Panc1 (cell line): ENCODE results near the gene ALG14.

Experiments
- CTCF ChIP-seq: fragments of 450-650 bp; IDR thresholded peaks from 2 replicates; pipeline ENCODE4 v1.5.1; 2017; ENCODE audit warnings: mild to moderate bottlenecking
- SIN3A ChIP-seq: IDR thresholded peaks from 2 replicates; pipeline ENCODE4 v1.6.1; 2012; ENCODE audit warnings: low read depth, mild to moderate bottlenecking, low read length, moderate library complexity, borderline replicate concordance; ENCODE audit not compliant: insufficient read depth
- TF ChIP-seq, protein P1 (sequence below), 2 experiments: IDR thresholded peaks; 2 replicates each; pipeline ENCODE4 v1.6.1; 2011 to 2012; ENCODE audit warnings: low read depth in 2 of 2, control low read depth in 1 of 2, low read length in 1 of 2, mild to moderate bottlenecking in 1 of 2, moderate library complexity in 1 of 2; ENCODE audit not compliant: insufficient read depth in 1 of 2

DNA sequence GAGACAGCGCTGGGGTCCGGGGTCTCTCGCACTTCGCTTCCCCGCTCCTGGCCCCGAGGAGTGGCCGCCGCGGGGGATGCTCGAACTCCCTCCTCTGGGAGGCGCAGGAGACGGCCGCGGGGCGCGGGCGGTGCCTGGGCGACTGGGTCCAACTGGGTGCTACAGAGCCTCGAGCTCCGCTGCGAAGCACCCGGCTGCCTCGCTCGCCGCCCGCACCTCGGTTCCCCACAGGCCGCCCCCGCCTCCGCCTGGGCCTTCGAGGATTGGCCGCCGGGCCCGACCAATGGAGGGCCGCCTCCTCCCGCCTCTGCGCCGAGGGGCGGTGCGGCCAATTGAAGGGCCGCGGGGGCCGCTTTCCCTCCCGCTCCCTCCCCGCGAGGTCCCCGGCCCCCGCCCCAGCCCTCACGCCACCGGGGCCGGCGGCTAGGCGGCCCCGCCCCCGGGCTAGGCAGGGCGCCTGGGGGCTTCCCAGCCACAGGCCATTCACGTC, 145.8 kb downstream of the ALG14 start, which contains the start of gene CNN3:
- TF ChIP-seq CTCF: no peak
- TF ChIP-seq, protein P1, sequence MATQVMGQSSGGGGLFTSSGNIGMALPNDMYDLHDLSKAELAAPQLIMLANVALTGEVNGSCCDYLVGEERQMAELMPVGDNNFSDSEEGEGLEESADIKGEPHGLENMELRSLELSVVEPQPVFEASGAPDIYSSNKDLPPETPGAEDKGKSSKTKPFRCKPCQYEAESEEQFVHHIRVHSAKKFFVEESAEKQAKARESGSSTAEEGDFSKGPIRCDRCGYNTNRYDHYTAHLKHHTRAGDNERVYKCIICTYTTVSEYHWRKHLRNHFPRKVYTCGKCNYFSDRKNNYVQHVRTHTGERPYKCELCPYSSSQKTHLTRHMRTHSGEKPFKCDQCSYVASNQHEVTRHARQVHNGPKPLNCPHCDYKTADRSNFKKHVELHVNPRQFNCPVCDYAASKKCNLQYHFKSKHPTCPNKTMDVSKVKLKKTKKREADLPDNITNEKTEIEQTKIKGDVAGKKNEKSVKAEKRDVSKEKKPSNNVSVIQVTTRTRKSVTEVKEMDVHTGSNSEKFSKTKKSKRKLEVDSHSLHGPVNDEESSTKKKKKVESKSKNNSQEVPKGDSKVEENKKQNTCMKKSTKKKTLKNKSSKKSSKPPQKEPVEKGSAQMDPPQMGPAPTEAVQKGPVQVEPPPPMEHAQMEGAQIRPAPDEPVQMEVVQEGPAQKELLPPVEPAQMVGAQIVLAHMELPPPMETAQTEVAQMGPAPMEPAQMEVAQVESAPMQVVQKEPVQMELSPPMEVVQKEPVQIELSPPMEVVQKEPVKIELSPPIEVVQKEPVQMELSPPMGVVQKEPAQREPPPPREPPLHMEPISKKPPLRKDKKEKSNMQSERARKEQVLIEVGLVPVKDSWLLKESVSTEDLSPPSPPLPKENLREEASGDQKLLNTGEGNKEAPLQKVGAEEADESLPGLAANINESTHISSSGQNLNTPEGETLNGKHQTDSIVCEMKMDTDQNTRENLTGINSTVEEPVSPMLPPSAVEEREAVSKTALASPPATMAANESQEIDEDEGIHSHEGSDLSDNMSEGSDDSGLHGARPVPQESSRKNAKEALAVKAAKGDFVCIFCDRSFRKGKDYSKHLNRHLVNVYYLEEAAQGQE (IDR thresholded peaks at IDR 0.05; ENCODE audit: insufficient read depth in 1 of 2, low read depth in 2 of 2, low read length in 1 of 2): no peak
- TF ChIP-seq SIN3A: 0 out of 2 replicates have a peak, but pooled peaks have one; percentile 37
